ENCODE data around the gene TMEM209. TPM values are rescaled to one million over a fixed set of nuclear protein-coding genes. Genes with fewer than 3 reads are reported as not detected.

The TMEM209 gene
- total and polyA plus RNA-seq, 2 experiments from 2014 or later = 11.7 to 18.3 TPM

GRCh38 chr7:130144312-130145171 lies 60.7 kb downstream of the TMEM209 start:
- no peaks in the 10 kb centered on the region for H3K79me2 ChIP-seq (ENCODE audit: insufficient read depth)
- no peak overlapping the region for H2AFZ ChIP-seq
- H3K27me3 ChIP-seq (replicated peaks; ENCODE audit: insufficient read depth) = no peaks in the 10 kb centered on the region
- no peak overlapping the region for H3K9ac ChIP-seq
- no peaks in the 10 kb centered on the region for H4K20me1 ChIP-seq (ENCODE audit: insufficient read depth)
- H3F3A ChIP-seq (ENCODE audit: insufficient read depth) = peaks cover 7% of the 10 kb centered on the region; the same call in 1 of the 2 replicates
- no peaks in the 10 kb centered on the region for H3K36me3 ChIP-seq (ENCODE audit: low read depth)
- H3K27ac ChIP-seq = no peak overlapping the region; the same call in 1 of the 2 replicates
- peaks cover 21% of the 10 kb centered on the region for H3K4me1 ChIP-seq (ENCODE audit: insufficient read depth)
- in situ Hi-C loops (cut with MboI) = no loop called here
- H3K4me3 ChIP-seq = 0 out of 2 replicates have a peak overlapping the region, but pooled peaks have one; percentile 4
- TF ChIP-seq EZH2 (IDR thresholded peaks at IDR 0.05; ENCODE audit: insufficient read depth, poor library complexity, severe bottlenecking) = no peak
- TF ChIP-seq EZH2phosphoT487 (IDR thresholded peaks at IDR 0.05; ENCODE audit: insufficient read depth, low read depth) = no peak
- H3K9me3 ChIP-seq (ENCODE audit: low read depth) = no peaks in the 10 kb centered on the region
- DNase-seq = peak; percentile 81
- H3K9me2 ChIP-seq (ENCODE audit: insufficient read depth) = no peaks in the 10 kb centered on the region
- peak overlapping the region; percentile 52 for H3K4me2 ChIP-seq (ENCODE audit: unreplicated experiment)
- 50 to 54% methylated on average over 14 of the region's 14 CpGs for WGBS, 2 experiments (ENCODE audit: low coverage in 1 of 2, low lambda C conversion rate in 2 of 2, missing lambda C conversion rate in 2 of 2)

GRCh38 chr7:130143986-130144311 lies 61.3 kb downstream of the TMEM209 start:
- peaks cover 21% of the 10 kb centered on the region for H3K4me1 ChIP-seq (ENCODE audit: insufficient read depth)
- no peak overlapping the region for H3K4me3 ChIP-seq
- H3F3A ChIP-seq (ENCODE audit: insufficient read depth) = peaks cover 7% of the 10 kb centered on the region; the same call in 1 of the 2 replicates
- no peak overlapping the region for H2AFZ ChIP-seq
- H3K36me3 ChIP-seq (ENCODE audit: low read depth) = no peaks in the 10 kb centered on the region
- H3K9me2 ChIP-seq (ENCODE audit: insufficient read depth) = no peaks in the 10 kb centered on the region
- DNase-seq = no peak
- H3K4me2 ChIP-seq (ENCODE audit: unreplicated experiment) = peak overlapping the region; percentile 52
- no peaks in the 10 kb centered on the region for H3K27me3 ChIP-seq (replicated peaks; ENCODE audit: insufficient read depth)
- no peak overlapping the region for H3K27ac ChIP-seq
- no peaks in the 10 kb centered on the region for H3K79me2 ChIP-seq (ENCODE audit: insufficient read depth)
- H3K9ac ChIP-seq = no peak overlapping the region
- WGBS, 2 experiments (ENCODE audit: low coverage in 1 of 2, low lambda C conversion rate in 2 of 2, missing lambda C conversion rate in 2 of 2) = 65 to 66% methylated on average over 3 of the region's 3 CpGs
- in situ Hi-C loops (cut with MboI) = no loop called here
- no peaks in the 10 kb centered on the region for H3K9me3 ChIP-seq (ENCODE audit: low read depth)
- TF ChIP-seq EZH2 (IDR thresholded peaks at IDR 0.05; ENCODE audit: insufficient read depth, poor library complexity, severe bottlenecking) (no peak), EZH2phosphoT487 (IDR thresholded peaks at IDR 0.05; ENCODE audit: insufficient read depth, low read depth) (no peak)
- H4K20me1 ChIP-seq (ENCODE audit: insufficient read depth) = no peaks in the 10 kb centered on the region

GRCh38 chr7:130143334-130143732 lies 61.9 kb downstream of the TMEM209 start:
- Histone ChIP-seq H3K4me2 (ENCODE audit: unreplicated experiment) (no peak overlapping the region), H3F3A (ENCODE audit: insufficient read depth) (peaks cover 7% of the 10 kb centered on the region; the same call in 1 of the 2 replicates), H3K27me3 (replicated peaks; ENCODE audit: insufficient read depth) (no peaks in the 10 kb centered on the region), H2AFZ (no peak overlapping the region), H3K4me3 (no peak overlapping the region), H3K27ac (no peak overlapping the region), H3K4me1 (ENCODE audit: insufficient read depth) (peaks cover 21% of the 10 kb centered on the region), H3K36me3 (ENCODE audit: low read depth) (no peaks in the 10 kb centered on the region), H3K9ac (no peak overlapping the region), H3K9me3 (ENCODE audit: low read depth) (no peaks in the 10 kb centered on the region), H3K79me2 (ENCODE audit: insufficient read depth) (no peaks in the 10 kb centered on the region), H3K9me2 (ENCODE audit: insufficient read depth) (no peaks in the 10 kb centered on the region), H4K20me1 (ENCODE audit: insufficient read depth) (no peaks in the 10 kb centered on the region)
- TF ChIP-seq EZH2phosphoT487 (IDR thresholded peaks at IDR 0.05; ENCODE audit: insufficient read depth, low read depth) (no peak), EZH2 (IDR thresholded peaks at IDR 0.05; ENCODE audit: insufficient read depth, poor library complexity, severe bottlenecking) (no peak)
- in situ Hi-C loops (cut with MboI) = no loop called here
- DNase-seq = no peak
- 97% methylated on average over 5 of the region's 5 CpGs for WGBS, 2 experiments (ENCODE audit: low coverage in 1 of 2, low lambda C conversion rate in 2 of 2, missing lambda C conversion rate in 2 of 2)

- Histone ChIP-seq H3K4me2 (ENCODE audit: unreplicated experiment) (no peak overlapping the region), H3K9ac (no peak overlapping the region), H3K4me1 (ENCODE audit: insufficient read depth) (peaks cover 21% of the 10 kb centered on the region), H3K9me2 (ENCODE audit: insufficient read depth) (no peaks in the 10 kb centered on the region), H3K79me2 (ENCODE audit: insufficient read depth) (no peaks in the 10 kb centered on the region), H3K27me3 (replicated peaks; ENCODE audit: insufficient read depth) (no peaks in the 10 kb centered on the region), H3F3A (ENCODE audit: insufficient read depth) (peaks cover 7% of the 10 kb centered on the region; the same call in 1 of the 2 replicates), H3K4me3 (no peak overlapping the region), H3K9me3 (ENCODE audit: low read depth) (no peaks in the 10 kb centered on the region), H2AFZ (no peak overlapping the region), H3K27ac (no peak overlapping the region), H4K20me1 (ENCODE audit: insufficient read depth) (no peaks in the 10 kb centered on the region), H3K36me3 (ENCODE audit: low read depth) (no peaks in the 10 kb centered on the region)
- DNase-seq = no peak
- no peak for TF ChIP-seq EZH2phosphoT487 (IDR thresholded peaks at IDR 0.05; ENCODE audit: insufficient read depth, low read depth)
- WGBS, 2 experiments (ENCODE audit: low coverage in 1 of 2, low lambda C conversion rate in 2 of 2, missing lambda C conversion rate in 2 of 2) = 96% methylated on average over 14 of the region's 14 CpGs
- in situ Hi-C loops (cut with MboI) = no loop called here
Observed at GRCh38 chr7:130142654-130143333, 62.4 kb downstream of the TMEM209 start.
